Prostate gland (tissue), 2 donors: ENCODE data around the gene PPP1R1B. TPM values are rescaled to one million over a fixed set of nuclear protein-coding genes. Genes with fewer than 3 reads are reported as not detected.

Source experiments
- DNase-seq: peaks from one replicate; pipeline ENCODE4 v3.0.0-alpha.2; 2019; ENCODE audit warnings: low spot score
- H3K27ac ChIP-seq, 2 donors: fragments of 200-600 bp; sonication (generic); 2 replicates each; pipeline ENCODE4 v1.5.1; 2017 to 2019
- H3K27me3 ChIP-seq: fragments of 200-600 bp; sonication (generic); replicated peaks from 2 replicates; pipeline ENCODE4 v1.5.1; 2019; ENCODE audit not compliant: insufficient read depth
- H3K36me3 ChIP-seq, 2 donors: fragments of 200-600 bp; sonication (generic); 1 replicate in 1 of 2; 2 replicates in 1 of 2; pipeline versions ENCODE4 v1.5.1 to v1.8.1; 2017 to 2019
- H3K4me1 ChIP-seq: fragments of 200-600 bp; sonication (generic); replicated peaks from 2 replicates; pipeline ENCODE4 v1.5.1; 2019
- H3K4me3 ChIP-seq, 2 donors: fragments of 200-600 bp; sonication (generic); 2 replicates each; pipeline ENCODE4 v1.5.1; 2017 to 2019
- H3K9me3 ChIP-seq: fragments of 200-600 bp; sonication (generic); 2 replicates; pipeline ENCODE4 v1.5.1; 2017
- POLR2A ChIP-seq: fragments of 450-650 bp; IDR thresholded peaks from one replicate; pipeline ENCODE4 v1.6.1; 2016; ENCODE audit warnings: antibody characterized with exemption, mild to moderate bottlenecking
- POLR2AphosphoS5 ChIP-seq: sonication (generic); formaldehyde crosslinking; IDR thresholded peaks from one replicate; pipeline ENCODE4 v1.6.1; 2017; ENCODE audit warnings: antibody characterized with exemption
- WGBS: methylation state at CpG from one replicate; pipeline ENCODE4 v1.1.5; 2018; 5-methylcytosine and 5-hydroxymethylcytosine counted together
- intact Hi-C: fragments of 100-400 bp; cut with DNase I; formaldehyde crosslinking; loops from one replicate; pipeline ENCODE4 v1.14.2; 2022
- total RNA-seq, 2 donors: library from RNA; depleted of rRNA; stranded (reverse); fragments of >200 nt; gene quantifications; one replicate each; pipeline ENCODE4 v1.1.0, GENCODE V29; 2016
- TF ChIP-seq, protein P1 (sequence below), 4 experiments: fragments of 200-600 bp in 2 of 4; fragments of 450-650 bp in 2 of 4; sonication (generic) in 2 of 4; IDR thresholded peaks; 1 replicate in 3 of 4; 2 replicates in 1 of 4; pipeline ENCODE4 v1.5.1; 2016 to 2019; ENCODE audit warnings: antibody characterized with exemption in 4 of 4, mild to moderate bottlenecking in 2 of 4, moderate library complexity in 2 of 4

PPP1R1B gene
- total RNA-seq, 2 donors from 2014 or later: 69.0 to 108 TPM

DNA sequence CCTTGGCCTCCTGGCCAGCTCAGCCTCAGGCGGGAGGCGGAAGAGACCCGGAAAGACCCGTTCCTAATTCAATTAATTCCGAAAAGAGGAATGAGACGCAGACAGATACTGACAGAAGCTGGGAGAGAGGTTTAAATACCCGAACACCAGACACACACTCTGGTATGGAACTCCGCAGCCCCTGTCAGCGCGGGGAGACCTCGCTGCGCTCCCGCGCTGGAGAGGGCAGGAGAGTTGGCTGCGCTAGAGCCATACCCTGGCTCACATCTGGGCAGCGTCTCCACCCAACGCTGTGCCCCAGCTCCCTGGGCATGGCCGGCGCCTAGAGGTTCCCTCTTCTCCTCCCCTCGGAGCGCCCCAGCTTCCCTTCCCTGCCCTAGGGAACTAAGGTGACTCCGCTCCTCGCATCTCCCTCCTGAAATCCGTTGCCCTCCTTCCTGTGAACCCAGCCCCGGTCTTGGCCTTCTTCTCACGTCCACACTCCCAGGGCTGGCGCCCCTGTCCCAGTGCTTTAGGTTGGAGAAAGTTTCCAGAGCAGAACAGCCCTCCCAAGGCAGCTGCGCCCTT lies 27.0 kb upstream of the PPP1R1B start:
- DNase-seq: no peak
- Histone ChIP-seq H3K27ac (no peak overlapping the region), H3K4me1 (no peaks in the 10 kb centered on the region), H3K27me3 (peaks cover 44% of the 10 kb centered on the region), H3K9me3 (no peaks in the 10 kb centered on the region), H3K4me3 (no peak overlapping the region), H3K36me3 (no peaks in the 10 kb centered on the region)
- 6% methylated on average over 28 of the region's 28 CpGs for WGBS
- intact Hi-C loops: no loop called here
- TF ChIP-seq, protein P1, sequence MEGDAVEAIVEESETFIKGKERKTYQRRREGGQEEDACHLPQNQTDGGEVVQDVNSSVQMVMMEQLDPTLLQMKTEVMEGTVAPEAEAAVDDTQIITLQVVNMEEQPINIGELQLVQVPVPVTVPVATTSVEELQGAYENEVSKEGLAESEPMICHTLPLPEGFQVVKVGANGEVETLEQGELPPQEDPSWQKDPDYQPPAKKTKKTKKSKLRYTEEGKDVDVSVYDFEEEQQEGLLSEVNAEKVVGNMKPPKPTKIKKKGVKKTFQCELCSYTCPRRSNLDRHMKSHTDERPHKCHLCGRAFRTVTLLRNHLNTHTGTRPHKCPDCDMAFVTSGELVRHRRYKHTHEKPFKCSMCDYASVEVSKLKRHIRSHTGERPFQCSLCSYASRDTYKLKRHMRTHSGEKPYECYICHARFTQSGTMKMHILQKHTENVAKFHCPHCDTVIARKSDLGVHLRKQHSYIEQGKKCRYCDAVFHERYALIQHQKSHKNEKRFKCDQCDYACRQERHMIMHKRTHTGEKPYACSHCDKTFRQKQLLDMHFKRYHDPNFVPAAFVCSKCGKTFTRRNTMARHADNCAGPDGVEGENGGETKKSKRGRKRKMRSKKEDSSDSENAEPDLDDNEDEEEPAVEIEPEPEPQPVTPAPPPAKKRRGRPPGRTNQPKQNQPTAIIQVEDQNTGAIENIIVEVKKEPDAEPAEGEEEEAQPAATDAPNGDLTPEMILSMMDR (IDR thresholded peaks at IDR 0.05): no peak
- TF ChIP-seq POLR2AphosphoS5 (no peak), POLR2A (no peak)

DNA sequence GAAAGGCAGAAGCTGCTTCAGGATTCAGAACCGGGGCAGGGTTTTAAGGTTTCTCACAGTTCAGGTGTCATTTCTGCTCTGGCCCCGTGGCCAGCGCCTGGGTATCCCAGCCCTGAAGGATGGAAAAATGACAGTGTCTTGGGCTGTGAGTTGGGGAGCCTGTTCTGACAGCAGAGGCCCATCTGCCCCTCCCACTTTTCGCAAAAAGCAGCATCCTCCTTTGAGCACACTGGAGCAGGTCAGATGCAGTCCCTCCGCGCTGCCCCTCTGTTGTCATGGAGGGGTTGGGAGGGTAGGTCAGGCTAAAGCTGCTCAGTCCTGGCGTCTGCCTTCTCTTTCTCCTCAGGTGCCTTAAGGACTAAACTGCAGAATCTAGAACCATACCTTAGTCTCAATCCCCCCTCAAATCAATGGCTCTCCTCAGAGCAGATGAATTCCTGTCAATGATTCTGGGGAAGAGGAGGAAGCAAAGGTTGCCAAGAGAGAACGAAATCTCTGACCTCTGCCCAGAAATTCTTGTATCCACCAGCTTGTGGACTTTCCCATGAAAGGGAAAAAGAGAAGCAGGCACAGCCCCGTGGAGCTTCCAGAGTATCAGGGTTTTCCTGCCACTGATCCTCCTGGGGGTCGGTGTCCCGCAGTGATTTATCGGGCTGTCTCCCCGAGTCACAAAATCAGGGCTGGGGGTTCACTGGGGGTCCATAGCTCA lies 26.3 kb upstream of the PPP1R1B start:
- intact Hi-C loops: no loop called here
- Histone ChIP-seq H3K36me3 (no peaks in the 10 kb centered on the region), H3K4me3 (no peak overlapping the region), H3K27ac (no peak overlapping the region), H3K27me3 (peaks cover 47% of the 10 kb centered on the region), H3K4me1 (no peaks in the 10 kb centered on the region), H3K9me3 (no peaks in the 10 kb centered on the region)
- WGBS: 8% methylated on average over 13 of the region's 13 CpGs
- DNase-seq: no peak
- TF ChIP-seq POLR2AphosphoS5: no peak
- TF ChIP-seq, protein P1 (IDR thresholded peaks at IDR 0.05): no peak
- TF ChIP-seq POLR2A: no peak

DNA sequence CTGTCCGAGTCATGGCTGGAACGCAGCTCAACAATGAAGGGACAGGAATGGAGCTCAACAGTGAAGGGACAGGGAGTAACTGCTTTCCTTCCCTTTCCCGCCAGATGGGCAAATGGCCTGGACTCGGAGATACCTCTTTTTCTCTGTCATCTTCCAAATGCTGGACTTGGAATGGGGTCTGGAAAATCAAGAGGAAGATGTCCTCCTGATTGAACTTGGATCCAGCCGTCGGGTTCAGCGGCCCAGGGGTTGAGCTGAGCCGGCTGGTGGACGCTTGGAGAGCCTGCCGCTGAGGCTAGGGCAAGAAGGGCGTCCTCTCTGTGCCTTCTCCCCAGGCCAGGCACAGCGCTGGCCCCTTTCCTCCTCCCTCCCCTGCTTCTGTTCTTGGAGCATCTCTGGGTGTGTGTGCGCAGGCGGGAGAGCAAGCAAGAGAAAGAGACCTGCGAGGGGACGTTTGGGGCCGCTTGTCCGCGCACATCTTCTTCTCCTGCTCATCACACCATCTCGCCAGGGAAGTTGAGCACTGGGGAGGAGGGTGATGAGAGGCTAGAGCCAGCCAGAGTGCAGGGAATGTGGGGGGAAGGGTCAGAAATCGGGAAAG lies 25.7 kb upstream of the PPP1R1B start:
- DNase-seq: no peak
- Histone ChIP-seq H3K4me1 (peaks cover 6% of the 10 kb centered on the region), H3K9me3 (no peaks in the 10 kb centered on the region), H3K27me3 (peaks cover 42% of the 10 kb centered on the region), H3K36me3 (no peaks in the 10 kb centered on the region), H3K4me3 (no peak overlapping the region), H3K27ac (no peak overlapping the region)
- WGBS: 37% methylated on average over 21 of the region's 21 CpGs
- TF ChIP-seq POLR2A: no peak
- TF ChIP-seq, protein P1 (IDR thresholded peaks at IDR 0.05): no peak
- TF ChIP-seq POLR2AphosphoS5: no peak
- intact Hi-C loops: no loop called here

DNA sequence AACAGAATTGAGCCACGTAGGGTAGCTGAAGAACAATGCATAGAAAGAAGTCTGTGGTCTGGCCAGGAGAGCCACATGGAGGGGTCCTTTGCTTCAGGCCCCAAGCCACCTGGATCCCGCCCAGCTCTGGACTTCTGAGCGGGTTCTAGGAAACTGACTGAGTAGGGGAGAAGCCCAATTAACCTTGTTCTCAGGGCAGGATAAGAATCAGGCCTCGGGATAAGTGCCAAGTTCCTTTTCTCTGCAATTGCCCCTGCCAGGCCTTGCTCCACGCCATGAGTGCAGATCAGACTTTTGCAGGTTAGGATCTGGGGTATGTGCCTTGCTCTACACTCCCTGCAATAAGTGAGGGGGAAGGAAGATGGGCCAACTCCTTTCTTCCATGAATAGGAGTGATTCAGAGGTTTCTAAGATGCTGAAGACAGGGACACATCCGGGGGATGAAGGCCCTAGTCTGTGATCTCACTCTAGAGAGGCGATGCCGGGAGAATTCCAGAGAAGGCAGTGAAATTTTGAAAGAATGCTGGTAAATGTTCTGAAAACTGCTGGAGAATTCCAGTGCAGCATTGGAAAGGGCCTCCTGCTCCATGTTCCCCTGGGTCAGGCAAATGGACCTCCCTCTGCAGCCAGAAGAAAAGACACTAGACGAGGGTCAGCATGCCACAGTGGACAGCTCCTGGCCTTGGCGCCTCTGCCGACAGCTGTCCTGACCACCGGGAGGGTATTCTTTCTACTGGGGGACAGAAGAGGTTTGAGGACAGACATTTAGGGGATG lies 24.8 kb upstream of the PPP1R1B start:
- intact Hi-C loops: no loop called here
- 68% methylated on average over 12 of the region's 12 CpGs for WGBS
- TF ChIP-seq, protein P1 (IDR thresholded peaks at IDR 0.05): no peak
- no peak for TF ChIP-seq POLR2A
- TF ChIP-seq POLR2AphosphoS5: no peak
- H3K27ac ChIP-seq: no peak overlapping the region
- peaks cover 43% of the 10 kb centered on the region for H3K27me3 ChIP-seq
- H3K4me1 ChIP-seq: peaks cover 15% of the 10 kb centered on the region
- no peak for DNase-seq
- no peaks in the 10 kb centered on the region for H3K36me3 ChIP-seq
- H3K9me3 ChIP-seq: no peaks in the 10 kb centered on the region
- no peak overlapping the region for H3K4me3 ChIP-seq
